Transverse colon (tissue), 4 donors: ENCODE data around the gene FAM180A. TPM values are rescaled to one million over a fixed set of nuclear protein-coding genes. Genes with fewer than 3 reads are reported as not detected.

ENCODE experiments used
- DNase-seq: peaks from one replicate; pipeline ENCODE4 v3.0.0-alpha.2; 2019
- H3K27ac ChIP-seq, 4 donors: fragments of 200-600 bp; sonication (generic); 2 replicates each; pipeline ENCODE4 v1.5.1; 2016 to 2018; ENCODE audit warnings: inconsistent platforms in 4 of 4
- H3K27me3 ChIP-seq: fragments of 200-600 bp; sonication (generic); 2 replicates; pipeline ENCODE4 v1.5.1; 2017; ENCODE audit warnings: inconsistent platforms
- H3K36me3 ChIP-seq, 4 donors: fragments of 200-600 bp; sonication (generic); 2 replicates each; pipeline ENCODE4 v1.5.1; 2017 to 2019; ENCODE audit warnings: inconsistent platforms in 4 of 4
- H3K4me1 ChIP-seq, 4 donors: fragments of 200-600 bp; sonication (generic); 2 replicates each; pipeline ENCODE4 v1.5.1; 2017 to 2020; ENCODE audit warnings: inconsistent platforms in 4 of 4
- H3K4me3 ChIP-seq, 4 donors: fragments of 200-600 bp; sonication (generic); 1 replicate in 1 of 4; 2 replicates in 3 of 4; pipeline versions ENCODE4 v1.5.1 to v1.6.1; 2017 to 2019; ENCODE audit warnings: inconsistent platforms in 4 of 4
- H3K9me3 ChIP-seq, 2 donors: fragments of 200-600 bp; sonication (generic); 2 replicates each; pipeline ENCODE4 v1.5.1; 2017 to 2019; ENCODE audit warnings: inconsistent platforms in 2 of 2
- EP300 ChIP-seq: sonication (generic); formaldehyde crosslinking; IDR thresholded peaks from one replicate; pipeline ENCODE4 v1.6.1; 2017; ENCODE audit warnings: antibody characterized with exemption, low read depth
- POLR2A ChIP-seq: fragments of 450-650 bp; IDR thresholded peaks from one replicate; pipeline ENCODE4 v1.6.1; 2016; ENCODE audit warnings: antibody characterized with exemption, mild to moderate bottlenecking, moderate library complexity
- POLR2AphosphoS5 ChIP-seq, 3 donors: sonication (generic); formaldehyde crosslinking; IDR thresholded peaks; one replicate each; pipeline ENCODE4 v1.6.1; 2016; ENCODE audit warnings: antibody characterized with exemption in 3 of 3
- WGBS, 2 donors: methylation state at CpG; one replicate each; pipeline ENCODE4 v1.1.5; 2018; ENCODE audit warnings: low coverage in 1 of 2; 5-methylcytosine and 5-hydroxymethylcytosine counted together
- in situ Hi-C, 4 donors: fragments of 200-750 bp; cut with MboI; loops; one replicate each; pipeline versions ENCODE4 v1.15.0 to v1.15.1; 2017; ENCODE audit warnings: low sequenced_read_pairs in 3 of 4, low pct_ligation_motif_present in 1 of 4, low pct_unique_long_range_greater_than_20kb in 1 of 4
- intact Hi-C: fragments of 100-400 bp; cut with DNase I; formaldehyde crosslinking; loops from one replicate; pipeline ENCODE4 v1.15.1; 2023; ENCODE audit warnings: low total_unique reads
- total RNA-seq, 4 donors: library from RNA; depleted of rRNA; stranded (reverse); fragments of >200 nt; gene quantifications; one replicate each; pipeline ENCODE4 v1.1.0, GENCODE V29; 2016
- TF ChIP-seq, protein P1 (sequence below), 5 experiments: fragments of 200-600 bp in 3 of 5; fragments of 450-650 bp in 2 of 5; sonication (generic) in 3 of 5; IDR thresholded peaks; 1 replicate in 2 of 5; 2 replicates in 3 of 5; pipeline ENCODE4 v1.5.1; 2016 to 2017; ENCODE audit warnings: antibody characterized with exemption in 5 of 5, inconsistent platforms in 3 of 5, mild to moderate bottlenecking in 2 of 5, moderate library complexity in 1 of 5

Gene FAM180A
- total RNA-seq, 4 donors from 2014 or later, result 1.2 to 3.8 TPM; not detected in 2

DNA sequence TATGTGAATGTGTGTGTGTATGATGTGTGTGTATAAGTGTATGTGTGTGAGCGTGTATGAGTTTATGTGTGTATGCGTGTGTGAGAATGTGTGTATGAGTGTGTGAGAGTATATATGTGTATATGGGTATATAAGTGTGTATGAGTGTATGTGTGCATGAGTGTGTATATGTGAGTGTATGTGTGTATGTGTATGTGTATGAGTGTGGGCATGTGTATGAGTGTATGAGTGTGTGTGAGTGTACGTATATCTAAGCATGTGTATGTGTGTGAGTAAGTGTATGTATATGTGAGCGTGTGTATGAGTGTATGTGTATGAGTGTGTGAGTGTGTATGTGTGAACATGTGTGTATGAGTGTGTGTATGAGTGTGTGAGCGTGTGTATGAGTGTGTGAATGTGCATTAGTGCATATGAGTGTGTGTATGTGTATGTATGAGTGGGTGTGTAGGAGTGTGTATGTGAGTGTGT, 33.5 kb downstream of the FAM180A start:
- in situ Hi-C loops, result no loop called here
- WGBS, 2 donors, result 94% methylated on average over 5 of the region's 5 CpGs

DNA sequence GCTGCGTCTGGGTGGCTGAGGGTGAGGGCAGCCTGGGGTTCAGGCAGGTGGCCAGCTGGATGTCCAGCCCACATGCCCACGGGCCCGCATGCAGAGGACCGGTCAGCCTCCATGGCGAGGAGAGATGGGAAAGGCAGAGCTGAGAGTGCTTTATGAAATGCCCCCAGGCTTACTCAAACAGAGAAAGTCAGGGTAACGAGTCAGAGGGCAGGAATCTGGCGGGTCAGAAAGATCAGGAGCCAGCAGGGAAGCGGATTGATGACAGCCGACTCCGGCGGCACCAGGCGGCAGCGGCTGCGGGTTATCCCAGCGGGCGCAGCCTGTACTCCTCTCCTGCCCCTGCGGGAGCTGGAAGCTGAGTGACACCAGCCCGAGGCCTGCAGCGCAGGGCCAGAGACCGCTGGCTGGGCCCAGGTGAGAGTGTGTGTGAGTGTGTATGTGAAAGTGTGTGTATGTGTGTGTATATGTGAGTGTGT, 34.0 kb downstream of the FAM180A start:
- Histone ChIP-seq H3K4me1 (no peaks in the 10 kb centered on the region), H3K27me3 (no peaks in the 10 kb centered on the region), H3K36me3 (no peaks in the 10 kb centered on the region), H3K4me3 (no peak overlapping the region), H3K9me3 (no peaks in the 10 kb centered on the region), H3K27ac (no peak overlapping the region)
- 85% methylated on average over 20 of the region's 20 CpGs; no CpG with 5 or more reads in 1 of the 2 donors for WGBS, 2 donors
- in situ Hi-C loops (no loop called here), intact Hi-C loops (no loop called here)
- no peak for TF ChIP-seq POLR2AphosphoS5 (IDR thresholded peaks at IDR 0.05)
- DNase-seq, result no peak

More for the DNA sequence above, 33.5 kb downstream of the FAM180A start:
- Histone ChIP-seq H3K4me3 (no peak overlapping the region), H3K4me1 (no peaks in the 10 kb centered on the region), H3K9me3 (no peaks in the 10 kb centered on the region), H3K27me3 (no peaks in the 10 kb centered on the region), H3K27ac (no peak overlapping the region), H3K36me3 (no peaks in the 10 kb centered on the region)
- TF ChIP-seq, protein P1, sequence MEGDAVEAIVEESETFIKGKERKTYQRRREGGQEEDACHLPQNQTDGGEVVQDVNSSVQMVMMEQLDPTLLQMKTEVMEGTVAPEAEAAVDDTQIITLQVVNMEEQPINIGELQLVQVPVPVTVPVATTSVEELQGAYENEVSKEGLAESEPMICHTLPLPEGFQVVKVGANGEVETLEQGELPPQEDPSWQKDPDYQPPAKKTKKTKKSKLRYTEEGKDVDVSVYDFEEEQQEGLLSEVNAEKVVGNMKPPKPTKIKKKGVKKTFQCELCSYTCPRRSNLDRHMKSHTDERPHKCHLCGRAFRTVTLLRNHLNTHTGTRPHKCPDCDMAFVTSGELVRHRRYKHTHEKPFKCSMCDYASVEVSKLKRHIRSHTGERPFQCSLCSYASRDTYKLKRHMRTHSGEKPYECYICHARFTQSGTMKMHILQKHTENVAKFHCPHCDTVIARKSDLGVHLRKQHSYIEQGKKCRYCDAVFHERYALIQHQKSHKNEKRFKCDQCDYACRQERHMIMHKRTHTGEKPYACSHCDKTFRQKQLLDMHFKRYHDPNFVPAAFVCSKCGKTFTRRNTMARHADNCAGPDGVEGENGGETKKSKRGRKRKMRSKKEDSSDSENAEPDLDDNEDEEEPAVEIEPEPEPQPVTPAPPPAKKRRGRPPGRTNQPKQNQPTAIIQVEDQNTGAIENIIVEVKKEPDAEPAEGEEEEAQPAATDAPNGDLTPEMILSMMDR (IDR thresholded peaks at IDR 0.05), result no peak
- no peak for TF ChIP-seq POLR2A
- TF ChIP-seq POLR2AphosphoS5 (IDR thresholded peaks at IDR 0.05), result no peak
- no peak for TF ChIP-seq EP300
- intact Hi-C loops, result no loop called here
- DNase-seq, result no peak

DNA sequence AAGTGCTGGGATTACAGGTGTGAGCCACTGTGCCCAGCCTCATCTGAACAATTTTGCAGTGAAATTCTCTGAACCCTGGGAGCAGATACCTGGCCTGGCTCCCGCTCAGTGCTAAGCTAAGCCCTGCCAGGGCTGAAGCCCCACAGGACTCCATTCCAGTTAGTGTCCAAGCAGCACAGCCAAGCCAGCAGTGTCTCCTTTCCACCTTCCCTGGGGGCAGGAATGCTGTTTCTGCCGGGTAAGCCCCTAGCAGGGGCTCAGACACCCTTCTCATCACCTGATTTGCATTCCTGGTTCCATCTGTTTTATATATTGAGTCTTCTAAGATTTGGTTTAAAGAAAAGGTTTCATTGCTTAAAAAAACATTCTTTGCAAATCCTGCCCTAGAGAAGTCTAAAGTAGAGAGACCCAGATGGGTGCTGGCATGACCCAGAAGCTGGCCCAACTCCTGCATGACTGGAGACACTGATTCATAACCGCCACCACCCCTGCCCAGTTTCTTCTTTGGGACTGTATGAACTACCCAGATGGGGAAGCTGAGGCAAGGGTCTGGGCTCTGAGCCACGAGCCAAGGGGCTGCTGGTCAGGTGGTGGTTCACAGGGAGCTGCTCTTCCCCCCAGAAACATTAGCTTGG, 34.7 kb downstream of the FAM180A start:
- no peak for DNase-seq
- H3K4me3 ChIP-seq, result no peak overlapping the region
- 74% methylated on average over 4 of the region's 4 CpGs; no CpG with 5 or more reads in 1 of the 2 donors for WGBS, 2 donors
- H3K27me3 ChIP-seq, result no peaks in the 10 kb centered on the region
- intact Hi-C loops, result no loop called here
- no peak for TF ChIP-seq EP300
- TF ChIP-seq, protein P1 (IDR thresholded peaks at IDR 0.05), result no peak
- no peak for TF ChIP-seq POLR2AphosphoS5 (IDR thresholded peaks at IDR 0.05)
- no peak for TF ChIP-seq POLR2A
- no peak overlapping the region for H3K27ac ChIP-seq
- in situ Hi-C loops, result no loop called here
- H3K36me3 ChIP-seq, result no peaks in the 10 kb centered on the region
- no peaks in the 10 kb centered on the region for H3K4me1 ChIP-seq
- no peaks in the 10 kb centered on the region for H3K9me3 ChIP-seq

DNA sequence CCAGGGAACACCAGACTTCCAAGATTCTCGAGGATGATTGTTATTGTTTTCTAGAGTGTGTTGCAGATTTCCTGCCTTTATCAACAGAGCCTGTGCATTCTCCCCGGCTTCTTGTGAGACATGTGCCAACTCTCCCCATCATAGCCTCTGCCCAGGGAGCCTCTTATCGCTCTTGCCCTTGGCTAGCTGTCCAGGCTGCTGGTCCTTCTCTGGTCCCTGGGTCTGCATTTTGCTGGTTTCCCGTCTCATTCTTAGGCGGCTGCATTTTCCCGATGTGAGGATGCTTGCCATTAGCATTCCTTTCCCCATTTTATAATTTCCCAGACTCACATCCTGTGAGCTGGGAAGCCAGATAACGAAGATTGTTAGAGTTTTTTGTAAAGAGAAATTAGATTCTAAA, 35.8 kb downstream of the FAM180A start:
- H3K27ac ChIP-seq, result no peak overlapping the region
- DNase-seq, result no peak
- H3K9me3 ChIP-seq, result no peaks in the 10 kb centered on the region
- H3K4me1 ChIP-seq, result no peaks in the 10 kb centered on the region
- no peaks in the 10 kb centered on the region for H3K36me3 ChIP-seq
- TF ChIP-seq POLR2AphosphoS5 (IDR thresholded peaks at IDR 0.05) (no peak), POLR2A (no peak), EP300 (no peak)
- TF ChIP-seq, protein P1 (IDR thresholded peaks at IDR 0.05), result no peak
- H3K4me3 ChIP-seq, result no peak overlapping the region
- no peaks in the 10 kb centered on the region for H3K27me3 ChIP-seq
- 65 to 67% methylated on average over 5 to 7 of the region's 7 CpGs for whole genome bisulfite sequencing, 2 donors
- in situ Hi-C loops (no loop called here), intact Hi-C loops (no loop called here)
